Activated CD8-positive, alpha-beta T cell treated with anti-CD3 and anti-CD28 coated beads for 36 hours (primary cell): ENCODE results near the gene PFKL. TPM values are rescaled to one million over a fixed set of nuclear protein-coding genes. Genes with fewer than 3 reads are reported as not detected.

Experiments
- ATAC-seq: fragments of 200-7000 bp; cut with Tn5 transposase; one replicate; pipeline ENCODE4 v1.10.0; 2021; ENCODE audit warnings: mild to moderate bottlenecking, moderate library complexity
- CTCF ChIA-PET: fragments of 350-600 bp; sonication (Branson Sonifier 250); formaldehyde crosslinking; loops from one replicate; lab custom pipeline; 2021; ENCODE audit warnings: antibody characterized with exemption; lab: Charles Lee
- POLR2A ChIA-PET: fragments of 350-600 bp; sonication (Branson Sonifier 250); formaldehyde crosslinking; loops from one replicate; lab custom pipeline; 2021; ENCODE audit warnings: antibody characterized with exemption; lab: Charles Lee
- DNase-seq: peaks from one replicate; pipeline ENCODE4 v3.0.0-alpha.2; 2020
- H3K27ac Mint-ChIP-seq: one replicate; pipeline ENCODE4 v1.8.0; 2021; ENCODE audit warnings: mild to moderate bottlenecking, mixed read lengths
- H3K27me3 Mint-ChIP-seq: one replicate; pipeline ENCODE4 v1.8.0; 2021; ENCODE audit warnings: mixed read lengths
- H3K36me3 Mint-ChIP-seq: one replicate; pipeline ENCODE4 v1.8.0; 2021; ENCODE audit warnings: low read depth, mixed read lengths
- H3K4me1 Mint-ChIP-seq: one replicate; pipeline ENCODE4 v1.8.0; 2021; ENCODE audit warnings: low read depth, mixed read lengths
- H3K4me3 Mint-ChIP-seq: one replicate; pipeline ENCODE4 v1.8.0; 2021; ENCODE audit warnings: mild to moderate bottlenecking, moderate library complexity, mixed read lengths
- H3K9me3 Mint-ChIP-seq: one replicate; pipeline ENCODE4 v1.8.0; 2021; ENCODE audit warnings: mixed read lengths
- intact Hi-C: fragments of 100-400 bp; cut with micrococcal nuclease; formaldehyde crosslinking; loops from one replicate; pipeline ENCODE4 v1.10.0; 2022
- total RNA-seq, 2 experiments: library from RNA; stranded (reverse); gene quantifications; one replicate each; pipeline ENCODE4 v1.2.3, GENCODE V29; 2021
- TF ChIP-seq, protein P1 (sequence below): fragments of 200-600 bp; IDR thresholded peaks from one replicate; pipeline ENCODE4 v1.8.0; 2022; ENCODE audit warnings: antibody characterized with exemption, mild to moderate bottlenecking

PFKL gene
- total RNA-seq, 2 experiments from 2014 or later: 188 to 200 TPM

DNA sequence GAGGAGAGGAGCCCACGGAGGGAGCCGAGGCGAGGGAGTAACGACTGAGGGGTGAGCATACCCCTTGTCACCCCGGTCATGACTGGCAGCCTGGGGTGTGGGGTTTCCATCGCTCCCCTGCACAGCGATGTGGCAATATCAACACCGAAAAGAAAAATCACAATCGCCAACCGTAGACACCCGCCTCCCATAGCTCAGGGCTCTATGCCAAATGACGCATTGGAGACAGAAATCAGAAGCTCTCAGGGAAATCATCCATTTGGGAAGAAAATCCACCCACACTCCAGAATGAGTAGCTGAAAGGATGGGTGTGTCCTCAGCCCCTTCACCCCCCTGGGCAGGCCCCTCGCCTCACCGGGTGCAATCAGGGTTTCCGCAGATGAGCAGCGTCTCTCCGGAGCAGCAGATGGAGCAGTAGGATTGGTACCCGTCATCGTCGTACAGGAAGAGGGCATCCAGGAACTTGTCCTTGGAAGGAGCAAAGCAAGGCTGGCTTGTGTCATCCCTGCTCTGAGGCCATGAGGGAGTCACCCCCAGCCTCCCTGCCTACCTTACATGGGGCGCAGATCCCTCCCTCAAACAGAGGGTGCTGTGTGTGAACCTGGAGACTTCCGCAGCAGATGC, 40.7 kb upstream of the PFKL start:
- POLR2A ChIA-PET: no interaction called here
- intact Hi-C loops: no loop called here

DNA sequence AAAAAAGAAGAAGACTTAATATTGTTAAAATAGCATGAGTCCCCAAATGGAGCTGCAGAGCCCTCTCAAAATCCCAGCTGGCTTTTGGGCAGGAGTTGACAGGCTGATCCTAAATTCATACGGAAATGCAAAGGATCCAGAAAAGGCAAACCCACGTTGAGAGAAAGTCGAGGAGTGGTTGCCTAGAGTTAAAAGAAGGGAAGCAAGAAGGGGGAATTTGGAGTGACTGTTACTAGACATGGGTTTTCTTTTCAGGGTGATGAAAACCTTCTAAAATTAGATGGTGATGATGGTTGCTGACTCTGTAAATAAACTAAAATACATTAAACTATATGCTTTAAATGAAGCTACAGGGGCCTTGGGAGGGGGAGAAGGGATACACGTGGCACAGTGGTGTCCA, 39.8 kb upstream of the PFKL start:
- no peaks in the 10 kb centered on the region for H3K4me1 Mint-ChIP-seq

More for the DNA sequence above, 40.7 kb upstream of the PFKL start:
- H3K36me3 Mint-ChIP-seq: no peaks in the 10 kb centered on the region
- no peaks in the 10 kb centered on the region for H3K9me3 Mint-ChIP-seq
- TF ChIP-seq, protein P1, sequence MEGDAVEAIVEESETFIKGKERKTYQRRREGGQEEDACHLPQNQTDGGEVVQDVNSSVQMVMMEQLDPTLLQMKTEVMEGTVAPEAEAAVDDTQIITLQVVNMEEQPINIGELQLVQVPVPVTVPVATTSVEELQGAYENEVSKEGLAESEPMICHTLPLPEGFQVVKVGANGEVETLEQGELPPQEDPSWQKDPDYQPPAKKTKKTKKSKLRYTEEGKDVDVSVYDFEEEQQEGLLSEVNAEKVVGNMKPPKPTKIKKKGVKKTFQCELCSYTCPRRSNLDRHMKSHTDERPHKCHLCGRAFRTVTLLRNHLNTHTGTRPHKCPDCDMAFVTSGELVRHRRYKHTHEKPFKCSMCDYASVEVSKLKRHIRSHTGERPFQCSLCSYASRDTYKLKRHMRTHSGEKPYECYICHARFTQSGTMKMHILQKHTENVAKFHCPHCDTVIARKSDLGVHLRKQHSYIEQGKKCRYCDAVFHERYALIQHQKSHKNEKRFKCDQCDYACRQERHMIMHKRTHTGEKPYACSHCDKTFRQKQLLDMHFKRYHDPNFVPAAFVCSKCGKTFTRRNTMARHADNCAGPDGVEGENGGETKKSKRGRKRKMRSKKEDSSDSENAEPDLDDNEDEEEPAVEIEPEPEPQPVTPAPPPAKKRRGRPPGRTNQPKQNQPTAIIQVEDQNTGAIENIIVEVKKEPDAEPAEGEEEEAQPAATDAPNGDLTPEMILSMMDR: no peak
- DNase-seq (no peak), ATAC-seq (no peak)
- no peak overlapping the region for H3K4me3 Mint-ChIP-seq
- H3K27ac Mint-ChIP-seq: no peak overlapping the region
- H3K27me3 Mint-ChIP-seq: no peaks in the 10 kb centered on the region
- CTCF ChIA-PET: interaction anchor here (1.1 kb wide), 1 partner anchor 39 kb away, joined by 3 read pairs; no protein-coding TSS in a partner anchor
- H3K4me1 Mint-ChIP-seq: no peaks in the 10 kb centered on the region

DNA sequence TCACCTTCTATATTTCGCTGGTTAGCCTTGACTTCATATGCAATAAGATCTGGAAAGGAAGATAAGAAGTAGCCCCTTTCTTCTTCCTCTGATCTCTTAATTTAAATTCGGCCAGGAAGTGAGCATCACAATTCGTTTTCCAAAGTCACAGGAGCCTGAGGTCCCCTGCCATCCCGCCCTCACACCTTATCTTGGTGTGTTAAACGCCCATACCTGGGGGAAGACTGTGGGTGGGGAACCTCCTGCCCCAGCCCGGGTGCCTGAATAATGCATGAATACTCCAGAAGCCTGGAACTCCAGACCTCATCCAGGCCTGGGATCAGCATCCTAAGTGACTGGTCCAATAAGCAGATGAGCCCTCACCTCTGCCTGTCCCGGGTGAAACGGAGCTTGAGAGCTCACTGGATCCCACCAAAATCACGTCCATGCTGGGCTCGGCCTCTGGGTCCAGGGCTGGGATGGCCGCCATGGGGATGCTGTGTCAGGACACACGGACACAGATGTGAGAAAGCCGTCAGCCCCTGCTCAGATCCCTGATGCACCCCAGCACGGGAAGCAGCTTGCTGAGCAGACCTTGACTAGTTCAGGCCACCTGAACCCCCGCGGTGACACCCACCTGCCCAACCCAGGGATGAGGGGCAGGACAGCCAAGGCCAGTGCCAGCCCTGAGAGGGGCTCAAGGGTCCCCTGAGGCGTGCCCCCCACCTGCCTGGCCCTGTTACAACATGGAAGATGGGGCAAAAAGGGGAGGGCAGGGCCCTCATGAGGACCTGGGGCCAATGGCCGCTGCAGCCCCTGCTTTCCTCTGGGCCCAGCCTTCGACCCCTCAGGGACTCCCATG, 38.8 kb upstream of the PFKL start:
- TF ChIP-seq, protein P1: no peak
- POLR2A ChIA-PET: no interaction called here
- Mint-ChIP-seq H3K36me3 (no peaks in the 10 kb centered on the region), H3K9me3 (no peaks in the 10 kb centered on the region), H3K27ac (no peak overlapping the region), H3K4me1 (no peaks in the 10 kb centered on the region), H3K4me3 (no peak overlapping the region), H3K27me3 (no peaks in the 10 kb centered on the region)
- ATAC-seq: no peak
- DNase-seq: no peak
- CTCF ChIA-PET: no interaction called here
- intact Hi-C loops: no loop called here

More for the DNA sequence above, 39.8 kb upstream of the PFKL start:
- H3K36me3 Mint-ChIP-seq: no peaks in the 10 kb centered on the region
- H3K27me3 Mint-ChIP-seq: no peaks in the 10 kb centered on the region
- H3K9me3 Mint-ChIP-seq: no peaks in the 10 kb centered on the region
- intact Hi-C loops: no loop called here
- H3K27ac Mint-ChIP-seq: no peak overlapping the region
- POLR2A ChIA-PET: no interaction called here
- TF ChIP-seq, protein P1: no peak
- CTCF ChIA-PET: no interaction called here
- ATAC-seq (no peak), DNase-seq (no peak)
- H3K4me3 Mint-ChIP-seq: no peak overlapping the region

DNA sequence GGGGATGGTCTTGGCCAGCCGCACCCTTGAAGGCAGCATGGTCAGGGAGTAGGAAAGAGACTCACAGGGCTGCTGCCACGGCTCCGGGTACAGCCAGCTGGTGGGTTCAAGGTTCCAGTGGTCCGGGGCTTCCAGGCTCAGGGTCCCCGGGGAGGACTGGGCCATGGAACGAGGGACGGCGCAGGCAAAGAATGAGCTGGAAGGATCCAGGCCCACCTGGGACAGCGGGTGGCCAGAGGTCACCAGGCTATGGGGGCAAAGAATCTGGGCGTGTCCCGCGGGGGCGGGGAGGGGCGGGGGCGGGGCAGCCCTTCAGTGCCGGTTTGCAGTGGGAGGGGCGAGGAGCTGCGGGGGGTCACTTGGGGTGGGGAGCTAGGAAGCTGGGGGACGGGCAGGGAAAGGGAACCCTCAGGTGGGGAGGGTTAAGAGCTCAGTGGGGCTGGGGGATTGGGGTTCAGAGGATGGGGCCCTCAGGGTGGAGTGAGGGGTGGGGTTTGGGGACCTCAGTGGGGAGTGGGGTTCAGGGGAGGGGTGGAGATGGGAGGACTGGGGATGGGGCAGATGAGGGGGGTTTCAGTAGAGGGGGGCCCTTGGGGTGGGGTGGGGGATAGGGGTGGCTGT, 38.1 kb upstream of the PFKL start, which contains the start of gene DNMT3L:
TSS of gene DNMT3L (minus strand) at position 223 of the 621 bp plus-strand sequence. CDS start 638 bp downstream, outside the sequence.
- intact Hi-C loops: no loop called here
- TF ChIP-seq, protein P1: no peak
- H3K27ac Mint-ChIP-seq: no peak within 1 kb of the TSS
- no peaks in the 10 kb centered on the region for H3K4me1 Mint-ChIP-seq
- H3K27me3 Mint-ChIP-seq: no peaks in the 10 kb centered on the region
- H3K4me3 Mint-ChIP-seq: no peak within 1 kb of the TSS
- ChIA-PET CTCF (no interaction called here), POLR2A (no interaction called here)
- H3K36me3 Mint-ChIP-seq: no peaks in the 10 kb centered on the region
- DNase-seq: no peak
- no peak for ATAC-seq
- H3K9me3 Mint-ChIP-seq: no peaks in the 10 kb centered on the region
